HepG2 (cell line): ENCODE results near the gene SMG7. TPM values are rescaled to one million over a fixed set of nuclear protein-coding genes. Genes with fewer than 3 reads are reported as not detected.

Source experiments
- ATM ChIP-seq: fragments of 450-650 bp; IDR thresholded peaks from 2 replicates; pipeline ENCODE4 v1.7.1; 2017; ENCODE audit warnings: mild to moderate bottlenecking, borderline replicate concordance
- CBX2 ChIP-seq, 2 experiments: fragments of 200-600 bp in 1 of 2; sonication (generic); formaldehyde crosslinking in 1 of 2; IDR thresholded peaks; 2 replicates each; pipeline versions ENCODE4 v1.7.0 to v1.8.1; 2018 to 2022; ENCODE audit warnings: low read depth in 2 of 2, low read length in 1 of 2, mild to moderate bottlenecking in 1 of 2, missing genetic modification reagents in 1 of 2
- JARID2 ChIP-seq: sonication (generic); formaldehyde crosslinking; IDR thresholded peaks from 2 replicates; pipeline ENCODE4 v1.8.1; 2023; ENCODE audit warnings: missing genetic modification reagents, inconsistent platforms; ENCODE audit not compliant: insufficient replicate concordance
- POLR2G ChIP-seq: fragments of 200-400 bp; formaldehyde crosslinking; IDR thresholded peaks from 2 replicates; pipeline ENCODE4 v1.6.1; 2018; ENCODE audit warnings: mild to moderate bottlenecking, low read depth, low read length, moderate library complexity
- ZNF180 ChIP-seq: sonication (generic); formaldehyde crosslinking; IDR thresholded peaks from 2 replicates; pipeline ENCODE4 v1.4.0; 2020; ENCODE audit warnings: low read depth, missing genetic modification reagents, borderline replicate concordance
- ZNF30 ChIP-seq: sonication (generic); formaldehyde crosslinking; IDR thresholded peaks from 2 replicates; pipeline ENCODE4 v1.5.0; 2020; ENCODE audit warnings: mild to moderate bottlenecking, missing genetic modification reagents
- ZNF329 ChIP-seq: sonication (generic); formaldehyde crosslinking; IDR thresholded peaks from 2 replicates; pipeline ENCODE4 v1.9.0; 2021; ENCODE audit warnings: low read depth, mild to moderate bottlenecking, missing genetic modification reagents
- ZNF572 ChIP-seq: sonication (generic); formaldehyde crosslinking; IDR thresholded peaks from 2 replicates; pipeline ENCODE4 v1.5.1; 2020; ENCODE audit warnings: mild to moderate bottlenecking, missing genetic modification reagents
- ZNF605 ChIP-seq: sonication (generic); formaldehyde crosslinking; IDR thresholded peaks from 2 replicates; pipeline ENCODE4 v1.8.0; 2022; ENCODE audit warnings: mild to moderate bottlenecking, missing genetic modification reagents
- ZNF674 ChIP-seq: sonication (generic); formaldehyde crosslinking; IDR thresholded peaks from 2 replicates; pipeline ENCODE4 v1.5.0; 2020; ENCODE audit warnings: low read depth, mild to moderate bottlenecking, missing genetic modification reagents
- polyA plus RNA-seq, 8 experiments: library from polyadenylated mRNA; depleted of rRNA in 3 of 8; stranded (reverse) in 7 of 8; unstranded in 1 of 8; fragments of >200 nt; fragmentation: Illumina TruSeq in 4 of 8; extraction: Trizol in 4 of 8; gene quantifications; 2 replicates each; pipeline versions ENCODE4 v1.2.1 to v1.2.3, GENCODE V29; 2011 to 2016; ENCODE audit warnings: low read depth in 4 of 8, missing spikeins in 1 of 8, mixed read lengths in 1 of 8; ENCODE audit not compliant: insufficient read depth in 1 of 8
- total RNA-seq, 5 experiments: library from RNA; depleted of rRNA; stranded (reverse); fragments of >200 nt; fragmentation: Illumina TruSeq; extraction: Trizol; gene quantifications; 2 replicates each; pipeline ENCODE4 v1.2.3, GENCODE V29; 2016; ENCODE audit warnings: low read depth in 1 of 5
- TF ChIP-seq, protein P1 (sequence below): fragments of 450-650 bp; IDR thresholded peaks from 2 replicates; pipeline ENCODE4 v1.6.1; 2017
- TF ChIP-seq, protein P2 (sequence below): sonication (generic); formaldehyde crosslinking; IDR thresholded peaks from 2 replicates; pipeline ENCODE4 v1.8.0; 2022; ENCODE audit warnings: mild to moderate bottlenecking, missing genetic modification reagents, moderate library complexity
- TF ChIP-seq, protein P3 (sequence below): sonication (generic); formaldehyde crosslinking; conservative IDR thresholded peaks from 2 replicates; pipeline ENCODE4 v1.8.1; 2023; ENCODE audit warnings: missing genetic modification reagents
- TF ChIP-seq, protein P4 (sequence below): sonication (generic); formaldehyde crosslinking; IDR thresholded peaks from 2 replicates; pipeline ENCODE4 v1.5.0; 2020; ENCODE audit warnings: missing genetic modification reagents
- TF ChIP-seq, protein P5 (sequence below): sonication (generic); formaldehyde crosslinking; IDR thresholded peaks from 2 replicates; pipeline ENCODE4 v1.5.0; 2020; ENCODE audit warnings: mild to moderate bottlenecking, missing genetic modification reagents, moderate library complexity
- TF ChIP-seq, protein P6 (sequence below): sonication (generic); formaldehyde crosslinking; IDR thresholded peaks from 2 replicates; pipeline ENCODE4 v1.5.1; 2020; ENCODE audit warnings: missing genetic modification reagents, mild to moderate bottlenecking, borderline replicate concordance
- TF ChIP-seq, protein P7 (sequence below): sonication (generic); formaldehyde crosslinking; IDR thresholded peaks from 2 replicates; pipeline ENCODE4 v1.5.0; 2020; ENCODE audit warnings: mild to moderate bottlenecking, missing genetic modification reagents

The SMG7 gene
- total and polyA plus RNA-seq, 2 of the 13 experiments (the other 11 are each of a cell fraction or from before 2014, with no cell fraction given): 14.9 to 27.9 TPM

DNA sequence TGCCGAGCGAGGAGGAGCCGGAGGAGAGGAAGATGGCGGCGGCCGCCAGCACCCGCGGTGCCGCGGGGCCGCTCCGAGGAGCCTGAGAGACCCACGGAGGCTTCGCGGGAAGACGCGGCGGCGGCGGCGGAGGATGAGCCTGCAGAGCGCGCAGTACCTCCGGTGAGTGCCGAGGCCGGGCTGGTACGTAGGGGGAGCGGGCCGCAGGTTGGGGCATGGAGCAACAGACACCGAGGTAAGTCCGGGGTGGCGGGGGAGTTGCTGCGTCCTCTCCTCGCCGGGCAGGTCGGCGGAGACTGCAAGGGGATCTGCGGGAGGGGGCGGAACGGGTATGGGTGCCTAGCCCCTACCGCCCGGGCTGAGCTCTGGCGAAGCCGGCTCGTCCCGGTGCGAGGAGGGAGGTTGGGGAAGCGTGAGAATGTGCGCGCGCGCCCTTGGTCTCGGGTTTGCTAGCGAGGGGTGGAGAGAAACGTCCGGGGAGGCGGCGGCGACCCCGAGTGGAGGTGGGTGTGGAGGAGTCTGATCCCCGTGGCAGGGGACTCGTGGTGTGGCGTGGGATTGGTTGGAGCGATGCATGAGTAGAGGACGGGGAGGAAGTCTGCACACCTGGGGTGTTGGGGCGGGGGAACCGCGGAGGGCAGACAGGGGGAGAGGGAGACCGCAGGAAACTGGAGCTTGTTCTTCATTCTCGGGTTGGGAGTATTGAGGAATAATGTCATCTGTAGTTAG, at the start of gene SMG7 (continued):
- TF ChIP-seq ZNF30 (no peak), CBX2 (IDR thresholded peaks at IDR 0.05; ENCODE audit: low read depth, low read length) (no peak), CBX2 (CRISPR knock-in tag; IDR thresholded peaks at IDR 0.05; ENCODE audit: low read depth) (no peak), ZNF674 (CRISPR knock-in tag) (peak; percentile 84; the same call in 1 of the 2 replicates), ZNF605 (no peak; the same call in 1 of the 2 replicates), ZNF180 (CRISPR knock-in tag) (no peak), ZNF329 (CRISPR knock-in tag) (0 out of 2 replicates have a peak, but pooled peaks have one; percentile 25), ATM (no peak), POLR2G (peak; percentile 65), ZNF572 (CRISPR knock-in tag) (peak; percentile 75; the same call in 1 of the 2 replicates), JARID2 (CRISPR knock-in tag) (no peak)
- TF ChIP-seq, protein P1, sequence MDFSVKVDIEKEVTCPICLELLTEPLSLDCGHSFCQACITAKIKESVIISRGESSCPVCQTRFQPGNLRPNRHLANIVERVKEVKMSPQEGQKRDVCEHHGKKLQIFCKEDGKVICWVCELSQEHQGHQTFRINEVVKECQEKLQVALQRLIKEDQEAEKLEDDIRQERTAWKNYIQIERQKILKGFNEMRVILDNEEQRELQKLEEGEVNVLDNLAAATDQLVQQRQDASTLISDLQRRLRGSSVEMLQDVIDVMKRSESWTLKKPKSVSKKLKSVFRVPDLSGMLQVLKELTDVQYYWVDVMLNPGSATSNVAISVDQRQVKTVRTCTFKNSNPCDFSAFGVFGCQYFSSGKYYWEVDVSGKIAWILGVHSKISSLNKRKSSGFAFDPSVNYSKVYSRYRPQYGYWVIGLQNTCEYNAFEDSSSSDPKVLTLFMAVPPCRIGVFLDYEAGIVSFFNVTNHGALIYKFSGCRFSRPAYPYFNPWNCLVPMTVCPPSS: no peak
- TF ChIP-seq, protein P2, sequence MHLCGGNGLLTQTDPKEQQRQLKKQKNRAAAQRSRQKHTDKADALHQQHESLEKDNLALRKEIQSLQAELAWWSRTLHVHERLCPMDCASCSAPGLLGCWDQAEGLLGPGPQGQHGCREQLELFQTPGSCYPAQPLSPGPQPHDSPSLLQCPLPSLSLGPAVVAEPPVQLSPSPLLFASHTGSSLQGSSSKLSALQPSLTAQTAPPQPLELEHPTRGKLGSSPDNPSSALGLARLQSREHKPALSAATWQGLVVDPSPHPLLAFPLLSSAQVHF (CRISPR knock-in tag): 0 out of 2 replicates have a peak, but pooled peaks have one; percentile 29
- TF ChIP-seq, protein P3, sequence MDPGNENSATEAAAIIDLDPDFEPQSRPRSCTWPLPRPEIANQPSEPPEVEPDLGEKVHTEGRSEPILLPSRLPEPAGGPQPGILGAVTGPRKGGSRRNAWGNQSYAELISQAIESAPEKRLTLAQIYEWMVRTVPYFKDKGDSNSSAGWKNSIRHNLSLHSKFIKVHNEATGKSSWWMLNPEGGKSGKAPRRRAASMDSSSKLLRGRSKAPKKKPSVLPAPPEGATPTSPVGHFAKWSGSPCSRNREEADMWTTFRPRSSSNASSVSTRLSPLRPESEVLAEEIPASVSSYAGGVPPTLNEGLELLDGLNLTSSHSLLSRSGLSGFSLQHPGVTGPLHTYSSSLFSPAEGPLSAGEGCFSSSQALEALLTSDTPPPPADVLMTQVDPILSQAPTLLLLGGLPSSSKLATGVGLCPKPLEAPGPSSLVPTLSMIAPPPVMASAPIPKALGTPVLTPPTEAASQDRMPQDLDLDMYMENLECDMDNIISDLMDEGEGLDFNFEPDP (CRISPR knock-in tag): no peak
- TF ChIP-seq, protein P4, sequence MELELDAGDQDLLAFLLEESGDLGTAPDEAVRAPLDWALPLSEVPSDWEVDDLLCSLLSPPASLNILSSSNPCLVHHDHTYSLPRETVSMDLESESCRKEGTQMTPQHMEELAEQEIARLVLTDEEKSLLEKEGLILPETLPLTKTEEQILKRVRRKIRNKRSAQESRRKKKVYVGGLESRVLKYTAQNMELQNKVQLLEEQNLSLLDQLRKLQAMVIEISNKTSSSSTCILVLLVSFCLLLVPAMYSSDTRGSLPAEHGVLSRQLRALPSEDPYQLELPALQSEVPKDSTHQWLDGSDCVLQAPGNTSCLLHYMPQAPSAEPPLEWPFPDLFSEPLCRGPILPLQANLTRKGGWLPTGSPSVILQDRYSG (CRISPR knock-in tag): no peak
- TF ChIP-seq, protein P5, sequence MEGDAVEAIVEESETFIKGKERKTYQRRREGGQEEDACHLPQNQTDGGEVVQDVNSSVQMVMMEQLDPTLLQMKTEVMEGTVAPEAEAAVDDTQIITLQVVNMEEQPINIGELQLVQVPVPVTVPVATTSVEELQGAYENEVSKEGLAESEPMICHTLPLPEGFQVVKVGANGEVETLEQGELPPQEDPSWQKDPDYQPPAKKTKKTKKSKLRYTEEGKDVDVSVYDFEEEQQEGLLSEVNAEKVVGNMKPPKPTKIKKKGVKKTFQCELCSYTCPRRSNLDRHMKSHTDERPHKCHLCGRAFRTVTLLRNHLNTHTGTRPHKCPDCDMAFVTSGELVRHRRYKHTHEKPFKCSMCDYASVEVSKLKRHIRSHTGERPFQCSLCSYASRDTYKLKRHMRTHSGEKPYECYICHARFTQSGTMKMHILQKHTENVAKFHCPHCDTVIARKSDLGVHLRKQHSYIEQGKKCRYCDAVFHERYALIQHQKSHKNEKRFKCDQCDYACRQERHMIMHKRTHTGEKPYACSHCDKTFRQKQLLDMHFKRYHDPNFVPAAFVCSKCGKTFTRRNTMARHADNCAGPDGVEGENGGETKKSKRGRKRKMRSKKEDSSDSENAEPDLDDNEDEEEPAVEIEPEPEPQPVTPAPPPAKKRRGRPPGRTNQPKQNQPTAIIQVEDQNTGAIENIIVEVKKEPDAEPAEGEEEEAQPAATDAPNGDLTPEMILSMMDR (CRISPR knock-in tag): 0 out of 2 replicates have a peak, but pooled peaks have one; percentile 4
- TF ChIP-seq, protein P6, sequence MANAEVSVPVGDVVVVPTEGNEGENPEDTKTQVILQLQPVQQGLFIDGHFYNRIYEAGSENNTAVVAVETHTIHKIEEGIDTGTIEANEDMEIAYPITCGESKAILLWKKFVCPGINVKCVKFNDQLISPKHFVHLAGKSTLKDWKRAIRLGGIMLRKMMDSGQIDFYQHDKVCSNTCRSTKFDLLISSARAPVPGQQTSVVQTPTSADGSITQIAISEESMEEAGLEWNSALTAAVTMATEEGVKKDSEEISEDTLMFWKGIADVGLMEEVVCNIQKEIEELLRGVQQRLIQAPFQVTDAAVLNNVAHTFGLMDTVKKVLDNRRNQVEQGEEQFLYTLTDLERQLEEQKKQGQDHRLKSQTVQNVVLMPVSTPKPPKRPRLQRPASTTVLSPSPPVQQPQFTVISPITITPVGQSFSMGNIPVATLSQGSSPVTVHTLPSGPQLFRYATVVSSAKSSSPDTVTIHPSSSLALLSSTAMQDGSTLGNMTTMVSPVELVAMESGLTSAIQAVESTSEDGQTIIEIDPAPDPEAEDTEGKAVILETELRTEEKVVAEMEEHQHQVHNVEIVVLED (CRISPR knock-in tag): no peak
- TF ChIP-seq, protein P7, sequence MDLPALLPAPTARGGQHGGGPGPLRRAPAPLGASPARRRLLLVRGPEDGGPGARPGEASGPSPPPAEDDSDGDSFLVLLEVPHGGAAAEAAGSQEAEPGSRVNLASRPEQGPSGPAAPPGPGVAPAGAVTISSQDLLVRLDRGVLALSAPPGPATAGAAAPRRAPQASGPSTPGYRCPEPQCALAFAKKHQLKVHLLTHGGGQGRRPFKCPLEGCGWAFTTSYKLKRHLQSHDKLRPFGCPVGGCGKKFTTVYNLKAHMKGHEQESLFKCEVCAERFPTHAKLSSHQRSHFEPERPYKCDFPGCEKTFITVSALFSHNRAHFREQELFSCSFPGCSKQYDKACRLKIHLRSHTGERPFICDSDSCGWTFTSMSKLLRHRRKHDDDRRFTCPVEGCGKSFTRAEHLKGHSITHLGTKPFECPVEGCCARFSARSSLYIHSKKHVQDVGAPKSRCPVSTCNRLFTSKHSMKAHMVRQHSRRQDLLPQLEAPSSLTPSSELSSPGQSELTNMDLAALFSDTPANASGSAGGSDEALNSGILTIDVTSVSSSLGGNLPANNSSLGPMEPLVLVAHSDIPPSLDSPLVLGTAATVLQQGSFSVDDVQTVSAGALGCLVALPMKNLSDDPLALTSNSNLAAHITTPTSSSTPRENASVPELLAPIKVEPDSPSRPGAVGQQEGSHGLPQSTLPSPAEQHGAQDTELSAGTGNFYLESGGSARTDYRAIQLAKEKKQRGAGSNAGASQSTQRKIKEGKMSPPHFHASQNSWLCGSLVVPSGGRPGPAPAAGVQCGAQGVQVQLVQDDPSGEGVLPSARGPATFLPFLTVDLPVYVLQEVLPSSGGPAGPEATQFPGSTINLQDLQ: no peak
